Activated CD8-positive, alpha-beta memory T cell treated with anti-CD3 and anti-CD28 coated beads for 1 hour (primary cell): Measurements from ENCODE around the gene MAGI2.

Experiments
- DNase-seq, 2 donors: peaks; one replicate each; pipeline ENCODE4 v3.0.0-alpha.2; 2020; ENCODE audit warnings: low read depth in 1 of 2; ENCODE audit errors: extremely low read depth in 1 of 2

MAGI2 gene

GRCh38 chr7:78172933-78173591, 1280.4 kb downstream of the MAGI2 start:
- DNase-seq: no peak

- no peak for DNase-seq
These were observed 1281.2 kb downstream of the MAGI2 start for GRCh38 chr7:78172267-78172757.

- DNase-seq: no peak
These were observed 1282.1 kb downstream of the MAGI2 start for GRCh38 chr7:78171398-78171797.

- DNase-seq: no peak
These were observed 1282.7 kb downstream of the MAGI2 start for GRCh38 chr7:78170815-78171214.

- DNase-seq: no peak
These were observed 1283.5 kb downstream of the MAGI2 start for GRCh38 chr7:78169992-78170391.

GRCh38 chr7:78168865-78169264, 1284.6 kb downstream of the MAGI2 start:
- DNase-seq: no peak

- DNase-seq: no peak
These were observed 1285.6 kb downstream of the MAGI2 start for GRCh38 chr7:78167860-78168259.

GRCh38 chr7:78165854-78166253, 1287.6 kb downstream of the MAGI2 start:
- DNase-seq: no peak

GRCh38 chr7:78165454-78165853, 1288.0 kb downstream of the MAGI2 start:
- no peak for DNase-seq

- no peak for DNase-seq
These were observed 1289.0 kb downstream of the MAGI2 start for GRCh38 chr7:78164459-78164858.

GRCh38 chr7:78161781-78162180, 1291.7 kb downstream of the MAGI2 start:
- no peak for DNase-seq

GRCh38 chr7:78159545-78159944, 1293.9 kb downstream of the MAGI2 start:
- DNase-seq: no peak

GRCh38 chr7:78153285-78153684, 1300.2 kb downstream of the MAGI2 start:
- no peak for DNase-seq

GRCh38 chr7:78151229-78151628, 1302.2 kb downstream of the MAGI2 start:
- DNase-seq: no peak

- DNase-seq: no peak
These were observed 1303.7 kb downstream of the MAGI2 start for GRCh38 chr7:78149787-78150186.

GRCh38 chr7:78148166-78148894, 1305.1 kb downstream of the MAGI2 start:
- DNase-seq: no peak

GRCh38 chr7:78146546-78146945, 1306.9 kb downstream of the MAGI2 start:
- DNase-seq: no peak

GRCh38 chr7:78143661-78144060, 1309.8 kb downstream of the MAGI2 start:
- DNase-seq: no peak

GRCh38 chr7:78141522-78142281, 1311.8 kb downstream of the MAGI2 start:
- no peak for DNase-seq

- DNase-seq: no peak
These were observed 1313.4 kb downstream of the MAGI2 start for GRCh38 chr7:78140109-78140508.

- no peak for DNase-seq
These were observed 1314.1 kb downstream of the MAGI2 start for GRCh38 chr7:78139335-78139734.

GRCh38 chr7:78134774-78135173, 1318.7 kb downstream of the MAGI2 start:
- no peak for DNase-seq
